Measurements from ENCODE around the gene USP4.
"Not testable (repeated sequence)": the region's sequence is repeated elsewhere in the genome, so short reads cannot be mapped to it uniquely, and the experiment has no call there.

USP4 gene

DNA sequence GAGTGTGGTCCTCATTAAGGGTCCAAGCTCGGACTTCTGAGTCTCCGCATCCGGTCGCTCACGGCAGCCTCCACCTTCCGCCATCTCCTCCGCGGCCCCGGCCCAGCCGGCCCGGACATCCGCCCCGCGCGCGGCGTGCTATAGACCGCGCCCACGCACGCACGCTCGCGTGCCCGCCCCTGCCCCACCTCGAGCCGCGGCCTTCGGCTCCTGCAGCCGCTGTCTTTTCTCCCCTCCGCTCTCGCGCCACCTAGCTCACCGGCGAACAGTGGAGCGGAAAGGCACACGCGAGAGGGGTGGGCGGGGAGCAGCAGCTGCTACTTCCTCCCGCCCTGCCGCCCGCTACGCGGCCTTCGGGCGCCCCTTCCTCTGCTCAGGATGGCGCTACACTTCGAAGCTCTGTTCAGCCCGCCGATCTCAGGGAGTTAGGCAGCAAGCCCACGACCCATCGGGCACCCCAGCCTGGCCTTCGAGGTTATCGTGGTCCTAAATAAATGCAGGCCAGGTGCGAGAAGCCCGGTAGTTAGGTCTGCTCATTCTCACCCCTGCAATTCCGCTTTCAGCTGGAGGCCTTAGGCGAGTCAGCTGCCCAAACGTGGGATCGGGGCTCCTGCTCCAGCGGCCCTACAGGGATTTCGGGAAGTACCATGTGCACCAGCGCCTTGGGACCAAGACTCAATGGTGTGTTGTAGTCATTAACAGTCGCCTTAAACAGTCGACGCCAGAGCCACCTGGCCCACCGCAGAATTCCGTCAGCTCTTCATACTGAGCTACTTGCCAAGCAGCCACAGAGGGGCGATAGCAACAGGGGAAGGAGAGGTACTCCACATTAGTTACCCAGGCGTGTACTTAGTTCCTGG is at the start of gene USP4:
Gene USP4 (minus strand): TSS at position 113 of the 860 bp plus-strand sequence. CDS start 29 bp downstream, at position 84.
- peak; percentile 74 for DNase-seq (ENCODE audit: low read depth)

- no peak for DNase-seq (ENCODE audit: low read depth)
Measured at GRCh38 chr3:49389297-49389696, 49.4 kb upstream of the USP4 start.

- DNase-seq (ENCODE audit: low read depth) = no peak
Measured at GRCh38 chr3:49388289-49388820, 48.5 kb upstream of the USP4 start.

- no peak for DNase-seq (ENCODE audit: low read depth)
Measured at GRCh38 chr3:49387721-49388120, 47.9 kb upstream of the USP4 start.

GRCh38 chr3:49386056-49386756 is 46.4 kb upstream of the USP4 start:
- no peak for DNase-seq (ENCODE audit: low read depth)

DNA sequence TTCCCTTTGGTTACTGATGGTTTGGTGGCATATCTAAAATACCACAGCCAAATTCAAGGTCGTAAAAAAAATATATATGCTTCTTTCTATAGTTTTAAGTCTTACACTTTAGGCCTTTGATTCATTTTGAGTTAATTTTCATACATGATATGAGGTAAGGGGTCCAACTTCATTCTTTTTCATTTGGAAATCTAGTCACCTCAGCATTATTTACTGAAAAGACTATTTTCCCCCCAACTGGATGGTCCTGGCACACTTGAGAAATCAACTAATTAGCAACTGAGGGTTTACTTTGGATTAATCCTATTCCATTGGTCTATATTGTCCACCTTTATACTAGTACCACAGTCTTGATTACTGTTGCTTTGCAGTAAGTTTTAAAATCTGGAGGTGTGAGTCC is 45.8 kb upstream of the USP4 start:
- no peak for DNase-seq (ENCODE audit: low read depth)

GRCh38 chr3:49383387-49383786 is 43.5 kb upstream of the USP4 start:
- no peak for DNase-seq (ENCODE audit: low read depth)

- no peak for DNase-seq (ENCODE audit: low read depth)
Measured at GRCh38 chr3:49378249-49378895, 38.5 kb upstream of the USP4 start.

- no peak for DNase-seq (ENCODE audit: low read depth)
Measured at GRCh38 chr3:49377483-49377882, 37.6 kb upstream of the USP4 start.

GRCh38 chr3:49371946-49372345 is 32.1 kb upstream of the USP4 start:
- DNase-seq (ENCODE audit: low read depth) = no peak

DNA sequence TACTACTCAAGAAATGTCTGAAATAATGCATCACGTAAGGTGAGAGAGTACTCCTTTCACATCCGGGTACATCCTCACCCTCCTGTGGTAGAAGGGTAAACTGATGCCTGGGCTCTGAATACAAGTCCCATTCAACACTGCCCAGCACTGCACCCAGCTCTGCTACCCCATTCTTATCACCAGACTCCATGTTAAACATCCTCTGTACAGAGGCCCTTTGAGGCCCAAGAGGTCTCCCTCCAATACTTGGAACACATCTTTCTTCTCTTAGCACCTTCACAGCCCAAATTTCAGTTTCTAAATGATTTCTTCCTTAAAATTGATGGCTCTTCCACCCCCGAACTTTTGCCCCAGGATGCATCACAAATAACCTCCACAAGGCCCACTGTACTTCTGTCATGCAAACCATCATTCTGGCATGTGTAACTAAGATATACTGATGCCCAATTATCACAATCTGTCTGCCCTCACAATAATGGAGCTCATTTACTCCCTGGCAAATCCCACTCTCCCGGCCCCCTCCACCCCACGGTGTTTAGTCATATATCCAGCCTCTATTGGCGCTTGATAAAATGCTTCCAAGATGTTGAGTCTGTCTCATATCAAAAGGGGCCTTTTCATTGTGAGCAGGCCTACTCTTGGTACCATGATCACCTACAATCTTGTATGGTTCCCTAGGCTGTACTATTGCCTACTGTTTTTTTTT is 30.9 kb upstream of the USP4 start:
- DNase-seq (ENCODE audit: low read depth) = no peak

DNA sequence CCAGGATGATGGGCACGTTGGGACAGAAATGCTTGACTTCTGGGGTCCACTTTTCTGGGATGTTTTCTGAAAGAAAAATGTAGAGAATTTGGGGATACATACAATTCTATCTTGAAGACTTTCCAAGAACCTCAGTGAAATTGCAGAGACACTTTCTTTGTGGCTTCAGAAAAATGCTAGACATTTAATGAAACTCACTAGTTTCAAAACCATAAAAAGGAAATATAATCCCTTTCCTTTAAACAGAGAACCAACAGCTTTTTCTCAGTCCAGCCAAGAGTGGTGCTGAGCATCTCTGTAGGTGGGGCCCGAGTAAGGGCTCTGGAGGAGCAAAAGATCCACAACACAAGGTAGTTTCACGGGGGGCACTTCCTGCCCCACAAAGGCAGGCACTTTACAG is 22.7 kb upstream of the USP4 start:
- DNase-seq (ENCODE audit: low read depth) = no peak

DNA sequence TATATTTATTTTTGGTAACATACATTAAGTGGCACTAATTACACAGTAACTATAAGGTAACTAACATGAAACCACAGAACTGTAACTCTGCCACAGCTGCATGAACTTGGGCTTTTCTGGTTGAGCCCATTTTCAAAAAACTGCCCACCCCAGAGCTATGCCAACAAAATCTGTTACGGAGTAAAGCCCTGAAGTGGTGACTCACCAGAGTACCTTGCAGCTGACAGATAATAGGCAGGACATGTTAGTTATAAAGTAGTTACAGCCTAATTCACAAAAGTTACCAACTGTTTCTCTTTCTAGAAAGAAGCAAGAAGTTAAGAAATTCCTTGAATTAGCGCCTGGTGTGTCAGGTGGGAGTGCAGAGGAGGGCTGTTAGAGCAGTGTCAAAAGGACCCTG is 19.8 kb upstream of the USP4 start:
- no peak for DNase-seq (ENCODE audit: low read depth)

GRCh38 chr3:49358884-49359225 is 19.0 kb upstream of the USP4 start:
- DNase-seq (ENCODE audit: low read depth) = no peak

DNA sequence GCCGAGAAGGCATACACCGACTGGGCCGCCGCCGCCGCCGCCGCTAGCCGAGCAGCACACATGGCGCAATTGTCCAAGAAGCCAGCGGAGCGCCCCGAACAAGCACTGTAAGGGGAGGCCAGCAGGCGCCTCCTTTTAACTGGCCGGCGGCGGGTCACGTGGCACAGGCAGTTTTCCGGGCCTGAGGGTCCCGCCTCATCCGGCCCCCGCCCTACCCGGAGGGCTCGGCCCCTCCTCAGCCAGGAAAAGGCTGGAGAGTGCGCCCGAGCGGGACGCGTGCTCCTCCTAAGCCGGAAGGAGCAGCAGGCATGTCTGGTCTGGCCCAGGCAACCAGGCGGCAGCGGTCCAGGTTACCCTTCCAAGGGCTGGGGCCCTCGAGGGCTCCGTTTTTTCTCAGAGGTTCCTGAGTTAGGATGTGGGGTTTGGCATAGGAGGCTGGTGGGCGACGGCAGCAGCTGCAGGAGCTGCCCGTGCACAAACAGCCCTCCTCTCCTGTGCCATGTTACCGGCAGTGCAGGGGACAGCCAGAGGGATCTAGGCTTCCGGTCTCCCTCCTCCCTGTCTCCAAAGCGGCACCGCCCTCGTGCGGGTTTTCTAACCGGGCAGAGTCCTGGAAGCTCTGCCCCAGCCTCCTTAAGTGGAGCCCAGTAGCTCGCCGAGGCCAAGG is 18.5 kb upstream of the USP4 start, which contains the start of gene GPX1:
Gene GPX1 (minus strand): TSS at position 137 of the 667 bp plus-strand sequence. CDS start 75 bp downstream, at position 62.
- DNase-seq (ENCODE audit: low read depth) = peak; percentile 55

GRCh38 chr3:49357443-49358216 is 17.8 kb upstream of the USP4 start:
- not testable (repeated sequence) for DNase-seq (ENCODE audit: low read depth)

DNA sequence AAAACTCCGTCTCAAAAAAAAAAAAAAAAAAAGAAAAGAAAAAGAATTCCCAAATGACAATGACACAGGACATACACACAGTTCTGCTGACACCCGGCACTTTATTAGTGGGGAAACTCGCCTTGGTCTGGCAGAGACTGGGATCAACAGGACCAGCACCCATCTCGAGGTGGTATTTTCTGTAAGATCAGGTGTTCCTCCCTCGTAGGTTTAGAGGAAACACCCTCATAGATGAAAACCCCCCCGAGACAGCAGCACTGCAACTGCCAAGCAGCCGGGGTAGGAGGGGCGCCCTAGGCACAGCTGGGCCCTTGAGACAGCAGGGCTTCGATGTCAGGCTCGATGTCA is 17.2 kb upstream of the USP4 start:
- DNase-seq (ENCODE audit: low read depth) = not testable (repeated sequence)

DNA sequence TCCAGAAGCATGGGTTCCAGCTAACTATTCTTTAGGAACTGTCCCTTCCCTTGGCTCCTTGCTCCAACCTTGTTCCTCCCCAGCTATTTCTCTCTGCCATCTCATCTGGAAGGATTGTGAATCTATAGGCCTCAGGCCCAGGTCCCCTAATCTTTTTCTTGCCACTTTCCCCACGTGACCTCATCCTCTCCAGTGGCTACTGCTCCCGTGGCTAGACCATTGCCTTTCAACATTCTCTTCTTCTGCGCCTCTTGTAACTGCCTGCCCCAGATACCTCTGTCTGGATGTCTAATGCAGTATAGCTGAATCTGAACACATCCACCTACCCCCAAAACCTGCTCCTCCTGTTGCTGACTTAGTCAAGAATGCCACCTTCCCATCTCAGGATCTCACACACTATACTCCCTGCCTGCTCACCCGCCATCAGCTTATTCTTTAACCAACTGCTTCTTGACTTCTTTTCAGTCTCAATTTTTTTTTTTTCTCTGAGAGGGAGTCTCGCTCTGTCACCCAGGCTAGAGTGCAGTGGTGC is 13.1 kb upstream of the USP4 start:
- no peak for DNase-seq (ENCODE audit: low read depth)

DNA sequence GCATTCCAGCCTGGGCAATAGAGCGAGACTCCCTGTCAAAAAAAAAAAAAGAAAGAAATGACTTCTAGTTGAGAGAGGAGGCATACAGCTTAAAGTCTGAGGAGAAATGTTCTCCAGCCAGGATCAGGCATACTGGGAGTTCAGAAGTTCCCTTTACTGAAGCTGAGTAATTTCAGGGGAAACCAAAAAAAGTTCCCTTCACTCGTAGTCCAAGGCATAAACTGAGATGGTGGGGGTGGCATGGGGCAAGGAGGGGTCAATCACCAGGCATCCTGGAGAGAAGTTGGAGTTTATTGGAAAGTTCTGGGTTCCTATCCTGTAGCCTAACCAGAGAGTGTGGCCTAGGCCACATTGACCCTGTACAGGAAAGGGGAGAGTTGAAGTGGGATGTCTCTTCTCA is 12.4 kb upstream of the USP4 start:
- no peak for DNase-seq (ENCODE audit: low read depth)

DNA sequence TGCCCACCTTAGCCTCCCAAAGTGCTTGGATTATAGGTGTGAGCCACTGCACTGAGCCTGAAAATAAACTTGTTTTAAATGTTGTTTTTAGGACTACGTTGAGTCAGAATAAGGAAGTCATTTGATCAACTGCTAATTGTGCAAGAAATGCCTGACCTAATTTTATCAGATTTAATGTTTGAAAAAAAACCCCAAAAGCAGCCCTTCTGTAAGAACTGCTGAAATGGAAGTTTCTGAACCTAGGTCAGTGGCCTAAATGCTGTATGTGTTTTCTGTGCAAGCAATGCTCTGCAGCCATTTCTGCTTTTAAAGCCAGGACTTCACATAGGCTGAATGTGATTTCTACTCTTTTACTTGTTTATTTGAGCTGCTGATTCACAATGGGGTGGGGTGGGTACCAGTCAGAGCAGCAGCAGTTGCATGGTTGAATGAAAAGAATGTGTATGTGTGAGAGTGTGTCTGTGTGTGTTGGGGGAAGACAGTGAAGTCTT is 11.7 kb upstream of the USP4 start:
- DNase-seq (ENCODE audit: low read depth) = no peak

Measured in stimulated activated CD8-positive, alpha-beta memory T cell treated with anti-CD3 and anti-CD28 coated beads, Interleukin-15, amount 100 ng/mL, for 1 hour (primary cell).